ENCODE results near the gene GPBP1L1.
A peak's percentile ranks its signal among the peaks of the same experiment; 100 is the strongest.
"Not testable (repeated sequence)": the region's sequence is repeated elsewhere in the genome, so short reads cannot be mapped to it uniquely, and the experiment has no call there.

The GPBP1L1 gene

GRCh38 chr1:45718289-45718688, 32.0 kb upstream of the GPBP1L1 start:
- Histone ChIP-seq H3K36me3 (ENCODE audit: control insufficient read depth in 1 of 2, insufficient read depth in 2 of 2, low read depth in 1 of 2, low read length in 2 of 2) (peaks cover 7 to 30% of the 10 kb centered on the region in 2 experiments), H3K27ac (ENCODE audit: low read length, poor library complexity, severe bottlenecking) (no peak overlapping the region), H3K23ac (ENCODE audit: low read length in 2 of 2) (no peak overlapping the region), H3K79me1 (replicated peaks; ENCODE audit: low read length, poor library complexity, severe bottlenecking) (peaks cover 3% of the 10 kb centered on the region), H3K4me1 (ENCODE audit: control insufficient read depth, insufficient read depth, low read depth, low read length) (peaks cover 3% of the 10 kb centered on the region), H2BK15ac (ENCODE audit: low read depth, poor library complexity, severe bottlenecking) (no peak overlapping the region), H2AK5ac (ENCODE audit: low read length, severe bottlenecking) (no peak overlapping the region), H3K18ac (ENCODE audit: low read depth in 1 of 2, low read length in 2 of 2) (no peak overlapping the region), H3K4me2 (ENCODE audit: low read length, poor library complexity, severe bottlenecking) (no peak overlapping the region), H4K8ac (ENCODE audit: low read length) (no peak overlapping the region), H3K14ac (ENCODE audit: low read length in 2 of 2) (no peak overlapping the region), H3K4ac (ENCODE audit: low read depth in 1 of 2, low read length in 2 of 2) (no peak overlapping the region), H2AFZ (ENCODE audit: low read depth, low read length) (no peak overlapping the region), H2BK12ac (ENCODE audit: low read length in 2 of 2) (no peak overlapping the region), H2BK120ac (ENCODE audit: low read depth, low read length) (no peak overlapping the region), H3K4me3 (ENCODE audit: insufficient read depth in 1 of 2, low read depth in 1 of 2, low read length in 2 of 2) (no peak overlapping the region), H3K9ac (ENCODE audit: low read length) (no peak overlapping the region), H4K91ac (ENCODE audit: low read length) (peak overlapping the region; percentile 61), H3K9me3 (ENCODE audit: control insufficient read depth, low read length) (no peaks in the 10 kb centered on the region), H2BK5ac (ENCODE audit: low read depth, low read length, poor library complexity, severe bottlenecking) (no peak overlapping the region), H3K27me3 (ENCODE audit: control insufficient read depth in 1 of 2, insufficient read depth in 1 of 2, low read length in 2 of 2) (no peaks in the 10 kb centered on the region)
- DNase-seq = no peak
- no CpG with 5 or more reads among the region's 1 CpG for WGBS

DNA sequence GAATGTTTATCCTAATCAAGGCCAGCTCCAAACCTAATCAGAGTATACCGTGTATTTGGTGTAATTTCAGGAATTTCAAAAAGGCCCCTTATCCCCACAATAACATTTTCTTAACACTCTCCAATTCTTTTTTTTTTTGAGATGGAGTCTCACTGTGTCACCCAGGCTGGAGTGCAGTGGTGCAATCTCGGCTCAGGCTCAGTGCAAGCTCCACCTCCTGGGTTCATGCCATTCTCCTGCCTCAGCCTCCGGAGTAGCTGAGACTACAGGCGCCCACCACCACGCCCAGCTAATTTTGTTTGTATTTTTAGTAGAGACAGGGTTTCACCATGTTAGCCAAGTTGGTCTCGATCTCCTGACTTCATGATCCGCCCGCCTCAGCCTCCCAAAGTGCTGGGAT, 31.1 kb upstream of the GPBP1L1 start:
- H3K9me3 ChIP-seq (ENCODE audit: control insufficient read depth, low read length) = not testable (repeated sequence)

GRCh38 chr1:45716700-45717099, 30.4 kb upstream of the GPBP1L1 start:
- Histone ChIP-seq H3K9ac (ENCODE audit: low read length) (no peak overlapping the region), H2BK5ac (ENCODE audit: low read depth, low read length, poor library complexity, severe bottlenecking) (no peak overlapping the region), H3K4me1 (ENCODE audit: control insufficient read depth, insufficient read depth, low read depth, low read length) (peaks cover 3% of the 10 kb centered on the region), H3K4ac (ENCODE audit: low read depth in 1 of 2, low read length in 2 of 2) (no peak overlapping the region), H3K9me3 (ENCODE audit: control insufficient read depth, low read length) (no peaks in the 10 kb centered on the region), H2AFZ (ENCODE audit: low read depth, low read length) (no peak overlapping the region), H3K36me3 (ENCODE audit: control insufficient read depth in 1 of 2, insufficient read depth in 2 of 2, low read depth in 1 of 2, low read length in 2 of 2) (peaks cover 11 to 35% of the 10 kb centered on the region in 2 experiments), H3K18ac (ENCODE audit: low read depth in 1 of 2, low read length in 2 of 2) (no peak overlapping the region), H2AK5ac (ENCODE audit: low read length, severe bottlenecking) (no peak overlapping the region), H3K23ac (ENCODE audit: low read length in 2 of 2) (no peak overlapping the region), H3K27me3 (ENCODE audit: control insufficient read depth in 1 of 2, insufficient read depth in 1 of 2, low read length in 2 of 2) (no peaks in the 10 kb centered on the region), H2BK120ac (ENCODE audit: low read depth, low read length) (no peak overlapping the region), H4K91ac (ENCODE audit: low read length) (no peak overlapping the region), H3K27ac (ENCODE audit: low read length, poor library complexity, severe bottlenecking) (no peak overlapping the region), H3K4me2 (ENCODE audit: low read length, poor library complexity, severe bottlenecking) (no peak overlapping the region), H3K4me3 (ENCODE audit: insufficient read depth in 1 of 2, low read depth in 1 of 2, low read length in 2 of 2) (no peak overlapping the region), H3K79me1 (replicated peaks; ENCODE audit: low read length, poor library complexity, severe bottlenecking) (peaks cover 3% of the 10 kb centered on the region), H3K14ac (ENCODE audit: low read length in 2 of 2) (no peak overlapping the region), H2BK12ac (ENCODE audit: low read length in 2 of 2) (no peak overlapping the region), H4K8ac (ENCODE audit: low read length) (no peak overlapping the region), H2BK15ac (ENCODE audit: low read depth, poor library complexity, severe bottlenecking) (no peak overlapping the region)
- no peak for DNase-seq
- 93% methylated on average over 2 of the region's 3 CpGs for WGBS

More for the DNA sequence above, 31.1 kb upstream of the GPBP1L1 start:
- not testable (repeated sequence) for H3K4me1 ChIP-seq (ENCODE audit: control insufficient read depth, insufficient read depth, low read depth, low read length); H4K8ac ChIP-seq (ENCODE audit: low read length); H3K4ac ChIP-seq (ENCODE audit: low read depth in 1 of 2, low read length in 2 of 2); H2AK5ac ChIP-seq (ENCODE audit: low read length, severe bottlenecking); H2BK15ac ChIP-seq (ENCODE audit: low read depth, poor library complexity, severe bottlenecking); H3K27me3 ChIP-seq (ENCODE audit: control insufficient read depth in 1 of 2, insufficient read depth in 1 of 2, low read length in 2 of 2); H4K91ac ChIP-seq (ENCODE audit: low read length); H3K9ac ChIP-seq (ENCODE audit: low read length); H3K14ac ChIP-seq (ENCODE audit: low read length in 2 of 2); H3K18ac ChIP-seq (ENCODE audit: low read depth in 1 of 2, low read length in 2 of 2); H2BK12ac ChIP-seq (ENCODE audit: low read length in 2 of 2); H3K79me1 ChIP-seq (replicated peaks; ENCODE audit: low read length, poor library complexity, severe bottlenecking); H3K4me3 ChIP-seq (ENCODE audit: insufficient read depth in 1 of 2, low read depth in 1 of 2, low read length in 2 of 2); H3K27ac ChIP-seq (ENCODE audit: low read length, poor library complexity, severe bottlenecking); H2BK120ac ChIP-seq (ENCODE audit: low read depth, low read length); H2AFZ ChIP-seq (ENCODE audit: low read depth, low read length); H3K4me2 ChIP-seq (ENCODE audit: low read length, poor library complexity, severe bottlenecking); H3K23ac ChIP-seq (ENCODE audit: low read length in 2 of 2); H2BK5ac ChIP-seq (ENCODE audit: low read depth, low read length, poor library complexity, severe bottlenecking)
- peak; percentile 16 for DNase-seq
- peaks cover 8 to 30% of the 10 kb centered on the region in 2 experiments for H3K36me3 ChIP-seq (ENCODE audit: control insufficient read depth in 1 of 2, insufficient read depth in 2 of 2, low read depth in 1 of 2, low read length in 2 of 2)
- 75% methylated on average over 6 of the region's 8 CpGs for WGBS

DNA sequence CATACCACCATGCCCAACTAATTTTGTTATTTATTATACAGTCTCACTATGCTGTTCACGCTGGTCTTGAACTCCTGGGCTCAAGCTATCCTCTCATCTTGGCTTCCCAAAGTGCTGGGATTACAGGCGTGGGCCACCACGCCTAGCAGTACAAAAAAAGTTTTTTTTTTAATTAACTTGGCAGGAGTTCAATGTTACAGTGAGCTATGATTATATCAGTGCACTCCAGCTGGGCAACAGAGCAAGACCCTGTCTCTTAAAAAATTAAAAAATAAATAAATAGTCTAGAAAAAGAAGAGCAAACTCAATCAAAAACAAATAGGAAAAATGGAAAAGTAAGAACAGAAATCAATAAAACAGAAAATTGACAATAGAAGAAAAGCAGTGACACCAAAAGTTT, 27.4 kb upstream of the GPBP1L1 start:
- no peaks in the 10 kb centered on the region for H3K27me3 ChIP-seq (ENCODE audit: control insufficient read depth in 1 of 2, insufficient read depth in 1 of 2, low read length in 2 of 2)
- H3K27ac ChIP-seq (ENCODE audit: low read length, poor library complexity, severe bottlenecking) = no peak overlapping the region
- no peak overlapping the region for H2AFZ ChIP-seq (ENCODE audit: low read depth, low read length)
- no peak overlapping the region for H4K8ac ChIP-seq (ENCODE audit: low read length)
- peaks cover 3% of the 10 kb centered on the region for H3K79me1 ChIP-seq (replicated peaks; ENCODE audit: low read length, poor library complexity, severe bottlenecking)
- no peak overlapping the region for H3K4ac ChIP-seq (ENCODE audit: low read depth in 1 of 2, low read length in 2 of 2)
- H4K91ac ChIP-seq (ENCODE audit: low read length) = no peak overlapping the region
- no peak overlapping the region for H2BK120ac ChIP-seq (ENCODE audit: low read depth, low read length)
- H2AK5ac ChIP-seq (ENCODE audit: low read length, severe bottlenecking) = no peak overlapping the region
- H3K14ac ChIP-seq (ENCODE audit: low read length in 2 of 2) = no peak overlapping the region
- peaks cover 3% of the 10 kb centered on the region for H3K9me3 ChIP-seq (ENCODE audit: control insufficient read depth, low read length)
- DNase-seq = no peak
- H3K4me2 ChIP-seq (ENCODE audit: low read length, poor library complexity, severe bottlenecking) = no peak overlapping the region
- peaks cover 15 to 31% of the 10 kb centered on the region in 2 experiments for H3K36me3 ChIP-seq (ENCODE audit: control insufficient read depth in 1 of 2, insufficient read depth in 2 of 2, low read depth in 1 of 2, low read length in 2 of 2)
- no peak overlapping the region for H2BK15ac ChIP-seq (ENCODE audit: low read depth, poor library complexity, severe bottlenecking)
- no peak overlapping the region for H2BK12ac ChIP-seq (ENCODE audit: low read length in 2 of 2)
- no peak overlapping the region for H3K9ac ChIP-seq (ENCODE audit: low read length)
- WGBS = 98% methylated on average over 3 of the region's 3 CpGs
- no peak overlapping the region for H3K4me3 ChIP-seq (ENCODE audit: insufficient read depth in 1 of 2, low read depth in 1 of 2, low read length in 2 of 2)
- H3K4me1 ChIP-seq (ENCODE audit: control insufficient read depth, insufficient read depth, low read depth, low read length) = peaks cover 3% of the 10 kb centered on the region
- H2BK5ac ChIP-seq (ENCODE audit: low read depth, low read length, poor library complexity, severe bottlenecking) = no peak overlapping the region
- H3K18ac ChIP-seq (ENCODE audit: low read depth in 1 of 2, low read length in 2 of 2) = no peak overlapping the region
- H3K23ac ChIP-seq (ENCODE audit: low read length in 2 of 2) = no peak overlapping the region

All from mesenchymal stem cell (in vitro differentiated cells and primary cell).